Mesenchymal stem cell (in vitro differentiated cells and primary cell): ENCODE measurements around the gene PPFIA4.

Source experiments
- DNase-seq: peaks from one replicate; pipeline ENCODE4 v3.0.0-alpha.2; 2013
- H2AFZ ChIP-seq: one replicate; pipeline ENCODE4 v1.6.1; 2013; ENCODE audit warnings: low read depth, mild to moderate bottlenecking, control low read depth, inconsistent platforms, low read length, moderate library complexity
- H2AK5ac ChIP-seq: 2 replicates; pipeline ENCODE4 v1.6.1; 2013; ENCODE audit warnings: low read length, moderate library complexity, mild to moderate bottlenecking, inconsistent platforms; ENCODE audit not compliant: severe bottlenecking
- H2BK120ac ChIP-seq: one replicate; pipeline ENCODE4 v1.6.1; 2013; ENCODE audit warnings: low read depth, mild to moderate bottlenecking, inconsistent platforms, low read length, moderate library complexity
- H2BK12ac ChIP-seq, 2 experiments: one replicate each; pipeline ENCODE4 v1.6.1; 2013; ENCODE audit warnings: inconsistent platforms in 2 of 2, low read length in 2 of 2, mild to moderate bottlenecking in 2 of 2, moderate library complexity in 2 of 2, control low read depth in 1 of 2
- H2BK15ac ChIP-seq: one replicate; pipeline ENCODE4 v1.6.1; 2013; ENCODE audit warnings: mild to moderate bottlenecking, low read depth, inconsistent platforms; ENCODE audit not compliant: poor library complexity, severe bottlenecking
- H2BK5ac ChIP-seq: 2 replicates; pipeline ENCODE4 v1.6.1; 2013; ENCODE audit warnings: low read depth, mild to moderate bottlenecking, low read length, control low read depth, inconsistent platforms; ENCODE audit not compliant: poor library complexity, severe bottlenecking
- H3K14ac ChIP-seq, 2 experiments: one replicate each; pipeline ENCODE4 v1.6.1; 2013; ENCODE audit warnings: inconsistent platforms in 2 of 2, low read length in 2 of 2, control low read depth in 1 of 2, mild to moderate bottlenecking in 1 of 2, moderate library complexity in 1 of 2
- H3K18ac ChIP-seq, 2 experiments: one replicate each; pipeline ENCODE4 v1.6.1; 2013; ENCODE audit warnings: inconsistent platforms in 2 of 2, low read length in 2 of 2, control low read depth in 1 of 2, low read depth in 1 of 2, mild to moderate bottlenecking in 1 of 2
- H3K23ac ChIP-seq, 2 experiments: one replicate each; pipeline ENCODE4 v1.6.1; 2013; ENCODE audit warnings: inconsistent platforms in 2 of 2, low read length in 2 of 2, mild to moderate bottlenecking in 2 of 2, moderate library complexity in 2 of 2, control low read depth in 1 of 2
- H3K27ac ChIP-seq: 2 replicates; pipeline ENCODE4 v1.5.1; 2013; ENCODE audit warnings: mild to moderate bottlenecking, moderate library complexity, low read length, control low read depth, inconsistent platforms; ENCODE audit not compliant: poor library complexity, severe bottlenecking
- H3K27me3 ChIP-seq, 2 experiments: 2 replicates each; pipeline versions ENCODE4 v1.6.1 to v1.7.0; 2013; ENCODE audit warnings: low read length in 2 of 2, mild to moderate bottlenecking in 2 of 2, moderate library complexity in 2 of 2, control low read depth in 1 of 2, inconsistent platforms in 1 of 2; ENCODE audit not compliant: control insufficient read depth in 1 of 2, insufficient read depth in 1 of 2
- H3K36me3 ChIP-seq, 2 experiments: 2 replicates each; pipeline versions ENCODE4 v1.6.1 to v1.7.0; 2013; ENCODE audit warnings: low read length in 2 of 2, control low read depth in 1 of 2, inconsistent platforms in 1 of 2, low read depth in 1 of 2, mild to moderate bottlenecking in 1 of 2; ENCODE audit not compliant: insufficient read depth in 2 of 2, control insufficient read depth in 1 of 2
- H3K4ac ChIP-seq, 2 experiments: one replicate each; pipeline ENCODE4 v1.6.1; 2013; ENCODE audit warnings: inconsistent platforms in 2 of 2, low read length in 2 of 2, mild to moderate bottlenecking in 2 of 2, moderate library complexity in 2 of 2, control low read depth in 1 of 2, low read depth in 1 of 2
- H3K4me1 ChIP-seq: 2 replicates; pipeline ENCODE4 v1.6.1; 2013; ENCODE audit warnings: low read depth, low read length, control low read depth; ENCODE audit not compliant: control insufficient read depth, insufficient read depth
- H3K4me2 ChIP-seq: 2 replicates; pipeline ENCODE4 v1.6.1; 2013; ENCODE audit warnings: low read length, mild to moderate bottlenecking, inconsistent platforms; ENCODE audit not compliant: poor library complexity, severe bottlenecking
- H3K4me3 ChIP-seq, 2 experiments: 2 replicates each; pipeline versions ENCODE4 v1.5.1 to v1.7.0; 2013; ENCODE audit warnings: low read length in 2 of 2, mild to moderate bottlenecking in 2 of 2, control low read depth in 1 of 2, low read depth in 1 of 2; ENCODE audit not compliant: insufficient read depth in 1 of 2
- H3K79me1 ChIP-seq: replicated peaks from 2 replicates; pipeline ENCODE4 v1.6.1; 2013; ENCODE audit warnings: mild to moderate bottlenecking, control low read depth, low read length, inconsistent platforms; ENCODE audit not compliant: poor library complexity, severe bottlenecking
- H3K9ac ChIP-seq: 2 replicates; pipeline ENCODE4 v1.7.0; 2013; ENCODE audit warnings: mild to moderate bottlenecking, low read length, moderate library complexity
- H3K9me3 ChIP-seq: 2 replicates; pipeline ENCODE4 v1.7.0; 2013; ENCODE audit warnings: mild to moderate bottlenecking, low read length; ENCODE audit not compliant: control insufficient read depth
- H4K8ac ChIP-seq: one replicate; pipeline ENCODE4 v1.6.1; 2013; ENCODE audit warnings: inconsistent platforms, mild to moderate bottlenecking, low read length, moderate library complexity
- H4K91ac ChIP-seq: one replicate; pipeline ENCODE4 v1.6.1; 2013; ENCODE audit warnings: mild to moderate bottlenecking, low read length, inconsistent platforms
- WGBS: methylation state at CpG from one replicate; pipeline ENCODE4 v1.1.7; 2013; ENCODE audit warnings: mixed read lengths; 5-methylcytosine and 5-hydroxymethylcytosine counted together

The PPFIA4 gene

GRCh38 chr1:203124546-203125317, 98.4 kb downstream of the PPFIA4 start:
- Histone ChIP-seq H2BK15ac (no peak overlapping the region), H2AK5ac (peak overlapping the region; percentile 25), H3K23ac (no peak overlapping the region), H2AFZ (no peak overlapping the region), H3K4me1 (peaks cover 43% of the 10 kb centered on the region), H4K8ac (no peak overlapping the region), H3K27ac (no peak overlapping the region), H3K9me3 (no peaks in the 10 kb centered on the region), H4K91ac (no peak overlapping the region), H3K36me3 (peaks cover 0 to 7% of the 10 kb centered on the region in 2 experiments), H3K4me3 (no peak overlapping the region), H3K14ac (no peak overlapping the region), H3K27me3 (peaks cover 0 to 51% of the 10 kb centered on the region in 2 experiments), H2BK120ac (no peak overlapping the region), H3K4me2 (no peak overlapping the region), H3K18ac (no peak overlapping the region), H3K4ac (no peak overlapping the region), H3K79me1 (peaks cover 2% of the 10 kb centered on the region), H3K9ac (no peak overlapping the region), H2BK12ac (no peak overlapping the region), H2BK5ac (no peak overlapping the region)
- no peak for DNase-seq
- WGBS: 79% methylated on average over 5 of the region's 5 CpGs

- Histone ChIP-seq H3K27me3 (peaks cover 0 to 36% of the 10 kb centered on the region in 2 experiments), H3K4me3 (peak overlapping the region in 1 of 2 experiments; percentile 81), H4K8ac (peak overlapping the region; percentile 47), H3K36me3 (peaks cover 10 to 13% of the 10 kb centered on the region in 2 experiments), H3K4ac (no peak overlapping the region), H2BK120ac (no peak overlapping the region), H2BK15ac (no peak overlapping the region), H2BK12ac (peak overlapping the region in 1 of 2 experiments; percentile 12), H3K9ac (no peak overlapping the region), H3K23ac (no peak overlapping the region), H3K4me1 (peaks cover 50% of the 10 kb centered on the region), H2AFZ (no peak overlapping the region), H4K91ac (no peak overlapping the region), H3K18ac (peak overlapping the region in 1 of 2 experiments; percentile 83), H3K27ac (peak overlapping the region; percentile 73), H3K79me1 (peaks cover 4% of the 10 kb centered on the region), H3K4me2 (peak overlapping the region; percentile 20), H2AK5ac (peak overlapping the region; percentile 14), H2BK5ac (peak overlapping the region; percentile 11), H3K9me3 (no peaks in the 10 kb centered on the region), H3K14ac (no peak overlapping the region)
- DNase-seq: peak; percentile 43
- WGBS: 39% methylated on average over 8 of the region's 8 CpGs
Measured at GRCh38 chr1:203126151-203126865, 100.0 kb downstream of the PPFIA4 start.

- Histone ChIP-seq H3K27ac (peak overlapping the region; percentile 73), H4K8ac (no peak overlapping the region), H2BK12ac (peak overlapping the region; percentile 10 to 12), H3K23ac (no peak overlapping the region), H3K9me3 (no peaks in the 10 kb centered on the region), H3K4me1 (peaks cover 54% of the 10 kb centered on the region), H3K27me3 (peaks cover 0 to 31% of the 10 kb centered on the region in 2 experiments), H3K4me3 (peak overlapping the region; percentile 73 to 81), H3K36me3 (peaks cover 13 to 18% of the 10 kb centered on the region in 2 experiments), H3K4ac (peak overlapping the region in 1 of 2 experiments; percentile 19), H3K4me2 (peak overlapping the region; percentile 75), H3K18ac (no peak overlapping the region), H2BK15ac (no peak overlapping the region), H2AK5ac (peak overlapping the region; percentile 41), H3K14ac (no peak overlapping the region), H3K9ac (peak overlapping the region; percentile 74), H2BK5ac (peak overlapping the region; percentile 11), H3K79me1 (peaks cover 8% of the 10 kb centered on the region), H2AFZ (no peak overlapping the region), H2BK120ac (no peak overlapping the region), H4K91ac (peak overlapping the region; percentile 21)
- 38% methylated on average over 9 of the region's 12 CpGs for WGBS
- DNase-seq: peak; percentile 51
Measured at GRCh38 chr1:203126866-203127665, 100.8 kb downstream of the PPFIA4 start.
